ENCODE data around the gene OPTC.
"Not testable (repeated sequence)": the region's sequence is repeated elsewhere in the genome, so short reads cannot be mapped to it uniquely, and the experiment has no call there.

The OPTC gene

GRCh38 chr1:203493901-203494300 lies at the start of gene OPTC:
Gene OPTC, plus strand, starts transcription at chr1:203494153. Its CDS starts 1,853 bp downstream, at chr1:203496006.
- DNase-seq: no peak

- no peak for DNase-seq
These were observed 49.8 kb upstream of the OPTC start for GRCh38 chr1:203444171-203444576.

GRCh38 chr1:203447151-203447550 lies 46.8 kb upstream of the OPTC start:
- DNase-seq: no peak

- DNase-seq: not testable (repeated sequence)
These were observed 46.4 kb upstream of the OPTC start for GRCh38 chr1:203447598-203447997.

- DNase-seq: no peak
These were observed 45.4 kb upstream of the OPTC start for GRCh38 chr1:203448521-203449061.

- DNase-seq: no peak
These were observed 44.0 kb upstream of the OPTC start for GRCh38 chr1:203450001-203450400.

- no peak for DNase-seq
These were observed 43.3 kb upstream of the OPTC start for GRCh38 chr1:203450479-203451149.

- no peak for DNase-seq
These were observed 41.8 kb upstream of the OPTC start for GRCh38 chr1:203451836-203452784.

GRCh38 chr1:203453016-203453415 lies 40.9 kb upstream of the OPTC start:
- no peak for DNase-seq

GRCh38 chr1:203453616-203454015 lies 40.3 kb upstream of the OPTC start:
- no peak for DNase-seq

- no peak for DNase-seq
These were observed 38.9 kb upstream of the OPTC start for GRCh38 chr1:203454986-203455471.

- DNase-seq: no peak
These were observed 38.2 kb upstream of the OPTC start for GRCh38 chr1:203455706-203456105.

- DNase-seq: no peak
These were observed 37.4 kb upstream of the OPTC start for GRCh38 chr1:203456577-203456976.

GRCh38 chr1:203458078-203458477 lies 35.9 kb upstream of the OPTC start:
- DNase-seq: no peak

GRCh38 chr1:203459671-203460201 lies 34.2 kb upstream of the OPTC start:
- no peak for DNase-seq

GRCh38 chr1:203461717-203462116 lies 32.2 kb upstream of the OPTC start:
- DNase-seq: no peak

GRCh38 chr1:203462143-203462542 lies 31.8 kb upstream of the OPTC start:
- DNase-seq: no peak

GRCh38 chr1:203462878-203463277 lies 31.1 kb upstream of the OPTC start:
- DNase-seq: no peak

- DNase-seq: no peak
These were observed 30.4 kb upstream of the OPTC start for GRCh38 chr1:203463469-203464062.

- DNase-seq: no peak
These were observed 29.7 kb upstream of the OPTC start for GRCh38 chr1:203464226-203464625.

- no peak for DNase-seq
These were observed 29.2 kb upstream of the OPTC start for GRCh38 chr1:203464743-203465142.

- DNase-seq: no peak
These were observed 28.7 kb upstream of the OPTC start for GRCh38 chr1:203465146-203465798.
